Neural progenitor cell (in vitro differentiated cells): Measurements from ENCODE around the gene TNFRSF21.

Experiments used
- CTCF ChIP-seq: fragments of 200-600 bp; sonication (generic); IDR thresholded peaks from 2 replicates; pipeline ENCODE4 v1.5.1; 2017; ENCODE audit warnings: antibody characterized with exemption, mild to moderate bottlenecking
- EZH2 ChIP-seq: fragments of 200-600 bp; sonication (generic); IDR thresholded peaks from 2 replicates; pipeline ENCODE4 v1.6.1; 2017; ENCODE audit warnings: antibody characterized with exemption, mild to moderate bottlenecking, moderate library complexity
- EZH2phosphoT487 ChIP-seq: fragments of 200-600 bp; sonication (generic); IDR thresholded peaks from 2 replicates; pipeline ENCODE4 v1.6.1; 2017; ENCODE audit warnings: antibody characterized with exemption

GRCh38 chr6:47344022-47344421, 34.3 kb upstream of the TNFRSF21 start:
- TF ChIP-seq CTCF: no peak
- TF ChIP-seq EZH2phosphoT487: no peak
- TF ChIP-seq EZH2: no peak
